A673 (cell line): ENCODE measurements around the gene OPRL1. TPM values are rescaled to one million over a fixed set of nuclear protein-coding genes. Genes with fewer than 3 reads are reported as not detected.

Source experiments
- BruUV-seq: library from RNA; stranded (reverse); fragments of 400-500 nt; replicated peaks from 2 replicates; lab custom pipeline; 2021; lab: Mats Ljungman, UMichigan
- CTCF ChIA-PET: fragments of 300-600 bp; sonication (Branson Sonifier 250); formaldehyde crosslinking; loops from one replicate; lab custom pipeline; 2022; ENCODE audit warnings: antibody characterized with exemption; lab: Charles Lee
- POLR2A ChIA-PET: fragments of 300-600 bp; sonication (Branson Sonifier 250); formaldehyde crosslinking; loops from one replicate; lab custom pipeline; 2022; ENCODE audit warnings: antibody characterized with exemption; ENCODE audit not compliant: low non-redundant PET; lab: Charles Lee
- DNase-seq: peaks from one replicate; pipeline ENCODE4 v3.0.0-alpha.2; 2015; ENCODE audit warnings: low spot score
- H3K27ac ChIP-seq: fragments of 200-600 bp; sonication (generic); 2 replicates; pipeline ENCODE4 v1.5.1; 2016; ENCODE audit warnings: mixed run types, low read depth, mild to moderate bottlenecking, mixed read lengths, antibody characterized with exemption, low read length; ENCODE audit not compliant: poor library complexity, severe bottlenecking
- H3K27me3 ChIP-seq: fragments of 200-600 bp; sonication (generic); replicated peaks from 2 replicates; pipeline ENCODE4 v1.6.1; 2017; ENCODE audit warnings: mixed run types, low read depth, mild to moderate bottlenecking, mixed read lengths, antibody characterized with exemption, low read length; ENCODE audit not compliant: insufficient read depth, poor library complexity
- H3K36me3 ChIP-seq: fragments of 200-600 bp; sonication (generic); 2 replicates; pipeline ENCODE4 v1.6.1; 2016; ENCODE audit warnings: mixed run types, mild to moderate bottlenecking, mixed read lengths, antibody characterized with exemption, low read length; ENCODE audit not compliant: insufficient read depth, poor library complexity, severe bottlenecking
- H3K4me1 ChIP-seq: fragments of 200-600 bp; sonication (generic); 2 replicates; pipeline ENCODE4 v1.6.1; 2017; ENCODE audit warnings: mixed run types, mild to moderate bottlenecking, mixed read lengths, antibody characterized with exemption, low read length; ENCODE audit not compliant: insufficient read depth, poor library complexity, severe bottlenecking
- H3K4me3 ChIP-seq: fragments of 200-600 bp; sonication (generic); 2 replicates; pipeline ENCODE4 v1.5.1; 2016; ENCODE audit warnings: low read depth, mixed run types, mild to moderate bottlenecking, mixed read lengths, low read length; ENCODE audit not compliant: poor library complexity, severe bottlenecking
- H3K9me3 ChIP-seq: fragments of 200-600 bp; sonication (generic); 2 replicates; pipeline ENCODE4 v1.6.1; 2016; ENCODE audit warnings: mixed run types, low read depth, mild to moderate bottlenecking, mixed read lengths, antibody characterized with exemption, low read length; ENCODE audit not compliant: poor library complexity, severe bottlenecking
- EZH2 ChIP-seq: fragments of 200-600 bp; sonication (generic); IDR thresholded peaks from 2 replicates; pipeline ENCODE4 v1.6.1; 2017; ENCODE audit warnings: borderline replicate concordance, low read depth, mild to moderate bottlenecking, mixed read lengths, antibody characterized with exemption, low read length; ENCODE audit not compliant: poor library complexity, severe bottlenecking
- intact Hi-C: fragments of 100-400 bp; cut with micrococcal nuclease; formaldehyde crosslinking; loops from one replicate; pipeline ENCODE4 v1.10.0; 2022; ENCODE audit not compliant: unreplicated experiment
- total RNA-seq: library from RNA; stranded (reverse); gene quantifications from 2 replicates; pipeline ENCODE4 v1.2.3, GENCODE V29; 2021
- TF ChIP-seq, protein P1 (sequence below): fragments of 300-800, 200-600 bp; sonication (generic); conservative IDR thresholded peaks from 2 replicates; pipeline ENCODE4 v1.5.1; 2017; ENCODE audit warnings: low read depth, mild to moderate bottlenecking, antibody characterized with exemption, low read length, moderate library complexity, mixed read lengths

OPRL1 gene
- total RNA-seq, 1 experiment from 2014 or later: 0.32 TPM

GRCh38 chr20:64113444-64113775, 33.5 kb downstream of the OPRL1 start:
- ChIA-PET POLR2A (no interaction called here), CTCF (no interaction called here)
- Histone ChIP-seq H3K27ac (no peak overlapping the region), H3K27me3 (no peaks in the 10 kb centered on the region), H3K36me3 (no peaks in the 10 kb centered on the region), H3K4me1 (no peaks in the 10 kb centered on the region), H3K9me3 (no peaks in the 10 kb centered on the region), H3K4me3 (no peak overlapping the region)
- intact Hi-C loops: no loop called here
- BruUV-seq: no TSS peak
- no peak for DNase-seq
- TF ChIP-seq EZH2: no peak
- TF ChIP-seq, protein P1, sequence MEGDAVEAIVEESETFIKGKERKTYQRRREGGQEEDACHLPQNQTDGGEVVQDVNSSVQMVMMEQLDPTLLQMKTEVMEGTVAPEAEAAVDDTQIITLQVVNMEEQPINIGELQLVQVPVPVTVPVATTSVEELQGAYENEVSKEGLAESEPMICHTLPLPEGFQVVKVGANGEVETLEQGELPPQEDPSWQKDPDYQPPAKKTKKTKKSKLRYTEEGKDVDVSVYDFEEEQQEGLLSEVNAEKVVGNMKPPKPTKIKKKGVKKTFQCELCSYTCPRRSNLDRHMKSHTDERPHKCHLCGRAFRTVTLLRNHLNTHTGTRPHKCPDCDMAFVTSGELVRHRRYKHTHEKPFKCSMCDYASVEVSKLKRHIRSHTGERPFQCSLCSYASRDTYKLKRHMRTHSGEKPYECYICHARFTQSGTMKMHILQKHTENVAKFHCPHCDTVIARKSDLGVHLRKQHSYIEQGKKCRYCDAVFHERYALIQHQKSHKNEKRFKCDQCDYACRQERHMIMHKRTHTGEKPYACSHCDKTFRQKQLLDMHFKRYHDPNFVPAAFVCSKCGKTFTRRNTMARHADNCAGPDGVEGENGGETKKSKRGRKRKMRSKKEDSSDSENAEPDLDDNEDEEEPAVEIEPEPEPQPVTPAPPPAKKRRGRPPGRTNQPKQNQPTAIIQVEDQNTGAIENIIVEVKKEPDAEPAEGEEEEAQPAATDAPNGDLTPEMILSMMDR: no peak

DNA sequence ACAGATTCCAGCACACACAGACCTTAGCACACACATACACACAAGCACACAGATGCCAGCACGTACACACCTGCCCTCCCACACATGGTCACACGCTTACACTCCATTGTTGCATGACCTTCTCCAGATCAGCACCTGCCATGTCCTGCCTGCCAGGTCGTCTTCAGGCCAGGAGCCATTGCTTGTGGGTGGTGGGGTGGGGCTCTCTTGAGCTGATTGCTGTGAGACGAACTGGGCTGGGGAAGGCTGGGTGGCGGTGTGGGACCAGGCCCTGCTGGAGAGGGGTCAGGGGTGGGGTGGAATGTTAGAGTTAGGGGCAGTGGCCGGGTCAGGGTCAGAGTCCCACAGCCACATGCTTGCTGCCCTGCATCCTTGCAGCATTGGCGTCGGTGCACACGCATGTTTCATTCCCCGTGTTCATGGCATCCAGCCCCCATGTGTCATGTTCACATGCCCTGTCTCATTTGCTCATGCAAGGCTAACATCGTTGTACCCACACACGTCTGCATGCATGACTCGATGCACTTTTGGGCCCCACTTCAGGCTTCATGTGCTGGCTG, 34.0 kb downstream of the OPRL1 start:
- intact Hi-C loops: no loop called here
- DNase-seq: no peak
- Histone ChIP-seq H3K27ac (no peak overlapping the region), H3K4me3 (no peak overlapping the region), H3K27me3 (no peaks in the 10 kb centered on the region), H3K36me3 (no peaks in the 10 kb centered on the region), H3K4me1 (no peaks in the 10 kb centered on the region), H3K9me3 (no peaks in the 10 kb centered on the region)
- no TSS peak for BruUV-seq
- TF ChIP-seq EZH2: no peak
- TF ChIP-seq, protein P1: no peak
- CTCF ChIA-PET: no interaction called here
- POLR2A ChIA-PET: no interaction called here

GRCh38 chr20:64114356-64114971, 34.6 kb downstream of the OPRL1 start:
- H3K36me3 ChIP-seq: no peaks in the 10 kb centered on the region
- H3K4me3 ChIP-seq: no peak overlapping the region
- DNase-seq: no peak
- CTCF ChIA-PET: no interaction called here
- intact Hi-C loops: no loop called here
- no peaks in the 10 kb centered on the region for H3K9me3 ChIP-seq
- no peak for TF ChIP-seq EZH2
- TF ChIP-seq, protein P1: no peak
- H3K27ac ChIP-seq: no peak overlapping the region
- no peaks in the 10 kb centered on the region for H3K27me3 ChIP-seq
- POLR2A ChIA-PET: no interaction called here
- H3K4me1 ChIP-seq: no peaks in the 10 kb centered on the region
- BruUV-seq: no TSS peak
